GM10266 (cell line): ENCODE data around the gene TEX48.

Experiments used
- DNase-seq: peaks from one replicate; pipeline ENCODE4 v3.0.0; 2012; ENCODE audit errors: extremely low spot score
- TF ChIP-seq, protein P1 (sequence below): IDR thresholded peaks from 2 replicates; pipeline ENCODE4 v1.5.1; 2012; ENCODE audit warnings: mild to moderate bottlenecking, low read depth; ENCODE audit not compliant: control insufficient read depth, insufficient read depth; ENCODE audit errors: missing control alignments

Gene TEX48

DNA sequence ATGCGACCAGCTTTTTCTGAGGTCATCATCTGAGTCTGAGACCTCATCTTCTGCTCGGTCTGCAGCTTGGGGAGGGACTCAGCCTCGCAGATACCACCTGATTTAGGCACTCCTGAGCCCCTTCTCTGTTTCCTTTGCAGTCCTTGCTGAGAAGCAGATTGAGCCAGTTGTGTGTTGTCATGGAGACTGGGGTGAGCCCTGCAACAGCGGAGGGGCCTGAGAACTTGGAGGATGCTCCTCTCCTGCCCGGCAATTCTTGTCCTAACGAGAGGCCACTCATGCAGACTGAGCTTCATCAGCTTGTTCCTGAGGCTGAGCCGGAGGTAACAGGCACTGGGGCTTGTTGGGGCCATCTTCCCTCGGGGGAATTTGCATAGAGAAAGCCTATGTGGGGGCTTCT is 43.6 kb downstream of the TEX48 start:
- no peak for DNase-seq
- TF ChIP-seq, protein P1, sequence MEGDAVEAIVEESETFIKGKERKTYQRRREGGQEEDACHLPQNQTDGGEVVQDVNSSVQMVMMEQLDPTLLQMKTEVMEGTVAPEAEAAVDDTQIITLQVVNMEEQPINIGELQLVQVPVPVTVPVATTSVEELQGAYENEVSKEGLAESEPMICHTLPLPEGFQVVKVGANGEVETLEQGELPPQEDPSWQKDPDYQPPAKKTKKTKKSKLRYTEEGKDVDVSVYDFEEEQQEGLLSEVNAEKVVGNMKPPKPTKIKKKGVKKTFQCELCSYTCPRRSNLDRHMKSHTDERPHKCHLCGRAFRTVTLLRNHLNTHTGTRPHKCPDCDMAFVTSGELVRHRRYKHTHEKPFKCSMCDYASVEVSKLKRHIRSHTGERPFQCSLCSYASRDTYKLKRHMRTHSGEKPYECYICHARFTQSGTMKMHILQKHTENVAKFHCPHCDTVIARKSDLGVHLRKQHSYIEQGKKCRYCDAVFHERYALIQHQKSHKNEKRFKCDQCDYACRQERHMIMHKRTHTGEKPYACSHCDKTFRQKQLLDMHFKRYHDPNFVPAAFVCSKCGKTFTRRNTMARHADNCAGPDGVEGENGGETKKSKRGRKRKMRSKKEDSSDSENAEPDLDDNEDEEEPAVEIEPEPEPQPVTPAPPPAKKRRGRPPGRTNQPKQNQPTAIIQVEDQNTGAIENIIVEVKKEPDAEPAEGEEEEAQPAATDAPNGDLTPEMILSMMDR: no peak

DNA sequence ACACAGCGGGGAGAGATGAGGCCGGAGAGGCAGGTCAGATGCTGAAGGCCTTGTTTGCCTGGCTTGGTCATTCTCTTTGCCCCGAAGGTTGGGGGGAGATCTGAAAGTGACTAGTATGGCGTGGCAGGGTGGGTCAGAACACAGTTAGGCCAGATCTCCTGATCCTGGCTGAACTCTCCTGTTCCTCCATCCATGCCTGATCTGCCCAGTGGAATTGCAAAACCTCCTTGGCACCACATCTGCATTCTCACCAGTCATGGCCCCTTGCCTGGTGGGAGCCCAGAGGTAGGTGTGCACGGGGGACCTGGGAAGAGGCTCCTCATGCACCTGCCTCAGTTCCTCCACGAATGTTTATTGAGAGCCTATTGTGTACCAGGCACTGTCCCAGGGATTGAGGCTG is 47.6 kb downstream of the TEX48 start:
- TF ChIP-seq, protein P1: no peak
- no peak for DNase-seq

DNA sequence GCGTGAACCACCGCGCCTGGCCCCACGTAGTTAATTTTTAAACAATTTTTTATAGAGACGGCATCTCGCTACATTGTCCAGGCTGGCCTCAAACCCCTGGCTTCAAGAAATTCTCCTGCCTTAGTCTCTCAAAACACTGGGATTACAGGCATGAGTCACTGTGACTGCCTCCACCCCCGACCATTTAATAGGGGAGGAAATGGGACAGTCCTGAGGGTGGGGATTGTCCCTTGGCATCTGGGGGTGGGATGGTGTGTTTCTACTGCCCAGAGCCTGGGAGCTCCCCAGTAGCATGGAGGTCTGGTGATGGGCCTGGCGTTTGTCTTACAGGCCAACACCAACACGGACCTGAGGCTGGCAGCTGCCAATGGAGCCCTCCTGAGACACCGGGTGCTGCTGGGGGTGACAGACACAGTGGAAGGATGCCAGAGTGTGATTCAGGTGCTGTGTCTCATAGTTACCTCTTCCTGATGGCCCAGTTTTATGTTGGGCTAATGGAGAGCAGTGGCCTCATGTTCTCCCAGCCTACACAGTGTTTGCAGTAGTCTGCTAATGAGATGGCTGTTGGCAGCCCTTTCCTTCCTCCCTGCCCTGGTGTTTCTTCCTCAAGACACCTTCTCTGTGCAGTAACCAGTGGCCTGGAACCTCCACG is 48.4 kb downstream of the TEX48 start:
- no peak for DNase-seq

DNA sequence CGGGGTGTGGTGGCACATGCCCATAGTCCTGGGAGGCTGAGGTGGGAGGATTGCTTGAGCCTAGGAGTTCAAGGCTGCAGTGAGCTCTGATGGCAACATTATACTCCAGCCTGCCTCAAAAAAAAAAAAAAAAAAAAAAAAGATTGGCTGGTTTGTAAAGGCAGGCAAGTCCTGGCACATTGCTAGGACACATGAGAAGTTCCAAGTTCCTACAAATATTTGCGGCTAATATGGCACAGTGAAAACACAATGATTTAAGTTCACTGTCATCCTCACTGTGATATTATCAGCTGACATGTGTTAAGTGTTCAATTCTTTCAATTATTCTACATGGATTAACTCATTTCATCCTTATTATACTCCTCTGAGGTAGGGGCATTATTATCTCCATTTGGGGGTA is 50.8 kb downstream of the TEX48 start:
- TF ChIP-seq, protein P1: no peak
- no peak for DNase-seq

More for the DNA sequence above, 48.4 kb downstream of the TEX48 start:
- TF ChIP-seq, protein P1: no peak

DNA sequence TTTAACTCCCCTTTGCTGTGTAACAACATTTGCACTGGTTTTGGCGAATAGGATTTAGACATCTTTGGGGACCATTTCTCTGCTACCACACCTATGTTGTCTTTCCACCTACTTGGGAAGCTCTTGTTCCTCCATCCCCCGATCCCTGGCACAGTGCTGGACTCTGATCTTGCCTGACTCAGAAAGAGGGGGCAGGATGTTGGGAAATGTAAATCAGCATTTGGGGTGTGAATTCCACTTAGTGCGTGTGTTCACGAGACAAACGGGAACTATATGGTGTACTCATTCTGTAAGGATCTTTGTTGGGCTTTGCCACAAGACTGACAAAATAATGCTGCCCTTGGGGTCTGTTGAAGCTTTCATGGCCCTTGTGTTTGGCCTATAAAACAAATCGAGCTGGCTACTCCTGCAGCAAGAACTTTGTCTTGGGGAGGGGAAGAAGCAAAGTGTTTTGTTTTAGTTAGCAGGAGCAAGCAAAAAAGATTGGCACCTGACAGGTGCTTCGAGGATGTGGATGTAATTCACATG is 52.4 kb downstream of the TEX48 start:
- TF ChIP-seq, protein P1: no peak
- no peak for DNase-seq

DNA sequence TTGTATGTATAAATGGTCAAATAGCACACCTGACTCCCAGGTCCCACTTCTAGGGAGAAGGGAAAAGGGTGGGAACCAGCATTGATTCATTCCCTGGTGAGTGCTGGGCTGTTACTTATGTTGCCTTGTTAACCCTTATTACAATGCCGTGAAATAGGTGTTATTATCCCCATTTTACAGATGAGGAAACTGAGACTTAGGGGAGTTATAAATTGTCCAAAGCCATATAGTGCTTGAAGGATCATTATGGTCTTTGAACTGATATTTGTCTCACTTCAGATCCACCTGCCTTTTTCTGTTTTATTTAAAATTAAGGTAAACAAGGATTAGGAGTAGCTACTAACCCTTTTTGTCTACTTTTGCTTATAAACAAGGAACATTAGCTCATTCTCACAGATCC is 54.4 kb downstream of the TEX48 start:
- TF ChIP-seq, protein P1: no peak
- no peak for DNase-seq

DNA sequence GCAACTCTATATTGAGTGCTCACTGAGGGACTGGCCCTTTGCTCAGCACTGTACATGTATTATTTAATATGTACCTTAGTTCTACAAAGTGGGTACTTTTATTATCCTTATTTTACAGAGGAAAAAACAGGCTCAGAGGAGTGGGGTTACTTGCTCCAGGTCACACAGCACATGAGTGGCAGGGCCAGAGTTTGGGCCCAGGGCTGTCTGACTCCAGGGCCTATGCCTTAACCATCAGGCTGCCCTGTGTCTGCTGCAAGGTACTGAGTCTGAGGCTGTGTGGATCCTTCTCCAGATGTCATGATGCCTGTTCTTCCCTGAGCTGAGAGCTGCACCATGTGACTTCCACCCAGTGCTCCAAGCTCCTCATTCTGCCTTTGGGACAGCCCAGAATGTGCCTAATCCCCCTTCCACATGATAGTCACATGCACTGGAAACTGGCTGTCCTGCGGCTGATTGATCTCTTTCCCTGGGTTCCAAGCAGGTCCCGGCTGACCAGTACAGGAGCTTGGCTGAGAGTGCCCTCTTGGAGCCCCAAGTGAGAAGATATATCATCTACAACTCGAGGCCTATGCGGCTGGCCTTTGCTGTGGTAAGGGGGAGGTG is 55.5 kb downstream of the TEX48 start:
- DNase-seq: no peak

More for the DNA sequence above, 55.5 kb downstream of the TEX48 start:
- TF ChIP-seq, protein P1: no peak
